C1 segment of cervical spinal cord (tissue), 14 donors: ENCODE data around the gene COPS8.

Experiments used
- DNase-seq, 14 donors: peaks; one replicate each; lab custom pipeline; 2025; lab: John Stamatoyannopoulos, UW

Gene COPS8

GRCh38 chr2:237064203-237065070 is 21.3 kb upstream of the COPS8 start:
- no peak for DNase-seq

DNA sequence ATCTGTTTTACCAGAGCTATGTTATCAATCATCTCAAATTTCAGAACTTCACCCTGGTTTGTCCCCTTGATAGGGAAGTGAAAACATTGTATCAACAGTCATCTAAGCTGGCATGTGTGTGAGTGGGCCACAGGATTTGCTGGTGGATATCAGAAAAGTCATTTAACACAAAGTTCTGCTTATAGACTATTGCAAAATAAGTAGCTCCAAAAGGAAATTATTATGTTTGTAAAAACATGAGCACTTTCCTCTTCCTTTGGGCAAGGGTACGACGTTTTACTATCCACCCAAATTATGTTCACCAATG is 20.7 kb upstream of the COPS8 start:
- no peak for DNase-seq

- no peak for DNase-seq
These were observed 19.3 kb upstream of the COPS8 start for GRCh38 chr2:237066396-237066795.

- no peak for DNase-seq
These were observed 17.6 kb upstream of the COPS8 start for GRCh38 chr2:237068005-237068576.

GRCh38 chr2:237072067-237072931 is 13.4 kb upstream of the COPS8 start:
- peak in 10 of 14 donors; percentile 8 to 66 (median 26) for DNase-seq

DNA sequence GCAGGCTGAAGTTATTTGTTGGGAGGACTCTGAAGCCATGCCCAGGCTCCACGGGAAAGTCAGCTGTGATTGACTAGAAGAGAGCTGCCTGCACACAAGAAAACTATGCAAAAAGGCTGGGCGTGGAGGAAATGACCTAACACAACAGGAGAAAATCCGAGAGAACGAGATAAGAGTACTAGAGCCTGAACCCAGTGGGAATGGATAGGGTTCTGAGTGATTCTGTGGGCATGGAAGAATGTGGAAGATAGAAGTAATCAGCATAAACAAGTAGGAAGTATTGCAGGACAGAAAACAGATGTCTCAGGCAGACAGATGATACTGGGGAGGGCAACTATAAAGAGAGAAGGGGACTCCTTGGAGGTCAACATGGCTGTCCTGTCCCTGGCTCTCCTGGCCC is 12.1 kb upstream of the COPS8 start:
- no peak for DNase-seq

DNA sequence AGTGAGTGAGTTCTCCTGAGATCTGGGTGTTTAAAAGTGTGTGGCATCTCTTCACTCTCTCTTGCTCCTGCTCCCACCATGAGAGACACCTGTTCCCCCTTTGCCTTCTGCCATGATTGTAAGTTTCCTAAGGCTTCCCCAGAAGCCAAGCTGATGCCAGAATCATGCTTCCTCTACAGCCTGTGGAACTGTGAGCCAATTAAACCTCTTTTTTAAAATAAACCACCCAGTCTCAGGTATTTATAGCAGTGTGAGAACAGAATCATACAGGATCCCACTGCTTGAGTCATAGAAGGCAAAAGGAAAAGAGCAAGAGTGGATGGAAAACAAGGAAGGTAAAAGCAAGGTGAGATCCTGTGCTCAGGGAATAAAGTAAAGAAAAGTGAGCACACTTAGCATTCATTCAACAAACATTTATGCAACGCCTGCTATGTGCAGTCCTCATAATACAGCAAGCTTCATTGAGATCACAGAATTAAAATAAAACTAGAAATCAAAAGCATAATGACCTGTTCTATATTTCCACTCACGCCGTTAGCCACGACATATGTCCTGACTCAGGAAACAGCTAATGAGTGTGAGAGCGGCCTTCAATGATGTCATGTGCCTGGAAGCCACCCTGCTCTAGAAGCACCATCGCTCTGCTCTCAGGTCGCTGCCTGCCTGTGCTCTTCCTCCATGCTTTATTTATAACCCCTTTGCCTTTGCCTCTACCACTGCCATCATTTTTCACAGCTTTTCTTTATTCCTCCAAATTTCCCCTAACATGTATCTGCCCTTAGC is 11.3 kb upstream of the COPS8 start:
- DNase-seq: no peak

DNA sequence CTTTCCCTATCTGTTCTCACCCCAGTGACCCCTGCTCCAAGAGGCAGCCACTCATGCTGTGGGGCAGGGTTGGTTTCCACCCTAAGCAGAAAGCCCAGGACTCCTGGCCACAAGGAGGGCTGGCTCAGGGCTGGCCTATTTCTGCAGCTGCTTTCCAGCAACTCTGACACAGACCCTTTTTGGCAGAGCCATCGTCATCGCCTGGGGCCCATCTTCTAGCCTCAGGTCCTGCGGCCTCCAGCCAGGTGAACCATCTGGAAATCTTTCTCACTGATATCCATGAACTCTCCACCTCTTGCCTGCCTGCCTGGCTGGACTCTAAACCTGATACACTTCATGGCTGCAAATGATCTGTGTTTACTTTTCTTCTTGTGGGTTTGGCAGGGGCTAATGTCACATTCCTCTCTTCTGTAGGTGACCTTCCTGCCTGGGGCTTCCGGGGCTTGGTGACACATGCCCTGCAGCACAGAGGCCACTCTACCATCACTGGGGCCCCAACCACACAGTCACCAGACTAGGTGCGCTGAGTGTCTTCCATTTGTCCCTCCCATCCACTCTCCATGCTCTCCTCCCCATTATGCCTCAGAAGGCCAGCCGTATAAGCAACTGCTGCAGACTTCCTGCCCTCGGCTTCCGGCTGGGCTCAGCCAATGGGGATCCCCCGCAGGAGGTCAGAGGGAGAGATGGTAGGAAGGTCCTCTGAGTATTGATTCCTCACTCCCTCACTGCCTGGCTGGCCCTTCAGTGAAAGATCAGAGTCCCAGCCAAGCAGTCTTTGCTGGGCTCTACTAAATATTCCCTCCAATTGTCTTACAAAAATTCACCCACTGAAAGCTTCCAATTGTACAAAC is 9.7 kb upstream of the COPS8 start:
- no peak for DNase-seq

DNA sequence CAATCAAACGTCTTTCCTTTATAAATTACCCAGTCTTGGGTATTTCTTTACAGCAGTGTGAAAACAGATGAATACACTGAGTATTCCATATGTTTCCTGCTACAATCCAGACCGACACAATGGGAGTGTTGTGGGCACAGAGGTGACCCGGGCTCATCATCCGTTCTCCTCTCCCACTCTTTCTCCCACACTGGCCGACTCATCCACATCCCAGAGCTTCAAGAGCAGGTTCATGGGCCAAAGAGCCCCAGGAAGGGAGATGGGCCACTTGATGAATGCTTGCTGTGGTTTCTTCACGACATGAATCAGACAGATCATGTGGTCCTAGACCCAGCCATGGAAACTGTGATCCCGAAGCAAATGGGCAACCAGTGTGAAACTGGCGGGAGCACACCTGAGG is 4.1 kb upstream of the COPS8 start:
- no peak for DNase-seq

- DNase-seq: no peak
These were observed 2.7 kb upstream of the COPS8 start for GRCh38 chr2:237083026-237083425.

DNA sequence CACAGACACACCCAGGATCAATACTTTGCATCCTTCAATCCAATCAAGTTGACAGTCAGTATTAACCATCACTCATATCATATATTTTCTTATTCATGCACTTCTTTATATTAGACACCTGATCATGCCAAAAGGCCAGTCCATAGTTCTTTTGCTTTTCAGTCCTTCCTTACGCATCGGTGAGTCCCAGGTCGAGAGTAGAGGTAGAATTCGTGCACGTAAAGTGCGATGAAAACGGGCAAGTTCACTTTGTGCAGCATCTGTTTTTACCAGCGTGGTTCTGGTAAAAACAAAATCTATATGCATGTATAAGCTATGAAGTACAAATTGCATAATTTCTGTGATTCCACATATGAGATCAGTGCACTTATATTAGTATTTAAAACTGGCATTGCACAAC is 1.2 kb upstream of the COPS8 start:
- no peak for DNase-seq

- no peak for DNase-seq
These were observed 5.2 kb downstream of the COPS8 start for GRCh38 chr2:237090906-237091305.

- DNase-seq: no peak
These were observed 6.2 kb downstream of the COPS8 start for GRCh38 chr2:237091779-237092436.

DNA sequence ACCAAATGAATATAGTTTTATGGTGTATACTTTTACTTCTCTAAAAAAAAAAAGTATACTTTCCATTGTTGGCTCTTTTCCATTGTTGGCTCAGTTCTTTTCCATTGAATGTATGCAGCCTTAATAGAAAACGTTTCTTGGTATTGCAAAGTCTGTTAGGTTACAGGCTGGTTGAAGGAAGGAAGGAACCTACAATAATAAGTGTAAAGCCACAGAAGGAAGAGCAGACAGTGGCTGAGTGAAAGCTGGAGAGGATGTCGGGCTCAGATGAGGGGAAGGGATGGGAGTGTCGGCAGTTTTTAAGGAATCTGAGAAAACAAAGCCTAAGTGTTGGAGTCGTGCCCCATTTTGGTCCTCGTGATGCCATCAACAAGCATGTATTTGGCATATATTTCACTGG is 6.8 kb downstream of the COPS8 start:
- no peak for DNase-seq

DNA sequence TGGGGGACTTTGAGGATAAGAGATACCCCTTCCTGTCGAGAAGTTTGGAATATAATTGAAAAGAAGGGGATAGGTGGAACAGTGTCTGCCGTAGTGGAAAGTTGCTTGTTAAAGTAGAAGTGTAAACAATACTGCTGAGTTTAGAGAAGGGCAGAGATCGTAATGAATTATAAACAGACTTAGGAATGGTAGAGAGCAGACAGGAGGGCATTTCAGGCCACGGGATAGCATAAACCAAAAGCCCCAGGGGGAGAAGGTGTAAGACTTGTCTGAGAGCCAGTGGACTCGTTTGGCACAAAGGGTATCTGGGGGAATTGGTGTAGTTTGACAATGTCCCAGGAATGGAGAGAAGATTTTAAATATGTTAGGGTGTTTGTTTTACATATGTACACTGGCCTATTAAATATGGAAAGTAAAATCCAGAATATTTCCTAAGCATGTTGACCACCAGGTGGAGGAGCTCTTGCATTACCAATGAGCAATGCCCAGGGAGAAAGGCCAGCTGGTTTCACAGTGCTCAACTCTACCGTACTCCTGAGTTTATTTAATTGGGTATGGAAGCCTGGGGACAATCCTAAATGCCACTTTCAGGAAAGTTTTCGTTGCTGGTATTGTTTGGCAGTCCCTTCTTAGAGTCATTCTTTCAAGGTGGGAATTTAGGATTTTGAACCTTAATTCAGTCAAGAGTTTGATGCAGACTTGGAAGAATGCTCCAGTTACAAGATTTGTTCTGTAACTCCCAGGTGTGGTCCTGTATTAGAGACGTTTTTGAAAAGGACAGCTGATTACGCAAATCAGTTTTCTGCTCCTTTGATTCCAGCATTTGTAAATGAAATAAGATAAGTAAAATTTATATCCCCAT is 7.5 kb downstream of the COPS8 start:
- no peak for DNase-seq

DNA sequence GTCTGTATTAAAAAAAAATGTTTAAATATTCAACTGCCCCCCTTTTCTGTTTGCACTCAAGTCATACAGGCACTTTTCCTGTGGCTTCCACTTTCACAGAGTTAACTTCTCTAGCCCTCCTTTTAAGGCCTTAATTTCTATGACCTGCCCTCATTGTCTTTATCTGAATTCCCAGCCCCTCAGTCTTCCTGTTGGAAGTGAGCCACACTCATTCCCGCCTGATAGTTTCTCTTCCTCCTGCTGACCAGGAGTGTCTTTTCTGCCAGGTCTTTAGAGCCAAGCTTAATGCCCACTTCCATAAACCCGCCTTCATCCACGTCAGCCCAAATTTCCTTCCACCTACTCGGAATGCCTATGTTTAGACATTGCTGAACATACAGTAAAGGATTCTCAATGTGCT is 10.5 kb downstream of the COPS8 start:
- no peak for DNase-seq

GRCh38 chr2:237096911-237097310 is 11.2 kb downstream of the COPS8 start:
- no peak for DNase-seq

DNA sequence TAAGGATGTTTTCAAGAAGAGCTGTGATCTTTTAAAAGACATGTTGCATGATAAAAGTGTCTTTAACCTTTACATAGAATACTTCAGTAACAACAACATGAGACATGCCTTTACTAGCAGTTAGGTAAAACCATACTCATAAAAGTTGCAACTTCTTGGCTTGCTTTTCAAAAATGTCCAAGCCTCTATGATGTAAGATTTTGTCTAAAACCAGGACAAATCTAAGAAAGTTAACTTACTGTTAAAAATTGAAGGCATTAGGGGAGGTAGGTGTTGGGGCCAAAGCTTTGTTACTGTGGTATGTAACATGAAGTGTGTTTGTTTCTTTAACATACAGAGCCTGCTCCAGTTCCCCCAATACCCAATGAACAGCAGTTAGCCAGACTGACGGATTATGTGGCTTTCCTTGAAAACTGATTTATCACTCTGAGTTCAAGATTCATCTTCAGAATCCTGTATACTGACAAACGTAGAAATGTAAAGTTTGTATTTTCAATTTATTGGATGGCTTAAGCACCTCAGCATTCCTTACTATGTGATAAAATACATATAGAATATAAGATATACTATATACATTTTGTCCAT is 11.7 kb downstream of the COPS8 start:
- DNase-seq: no peak
